Common myeloid progenitor, CD34-positive (primary cell): ENCODE data around the gene LIPC.

Experiments
- CTCF ChIA-PET: fragments of 350-600 bp; sonication (Branson Sonifier 250); formaldehyde crosslinking; loops from one replicate; lab custom pipeline; 2021; ENCODE audit warnings: antibody characterized with exemption; lab: Charles Lee
- POLR2A ChIA-PET: fragments of 350-600 bp; sonication (Branson Sonifier 250); formaldehyde crosslinking; loops from one replicate; lab custom pipeline; 2021; ENCODE audit warnings: antibody characterized with exemption; lab: Charles Lee
- DNase-seq, 3 donors: peaks; one replicate each; pipeline versions ENCODE4 v3.0.0 to v3.0.0-alpha.2; 2013
- H3K27ac ChIP-seq, 2 experiments: 1 replicate in 1 of 2; 2 replicates in 1 of 2; pipeline ENCODE4 v1.7.0; 2013; ENCODE audit warnings: inconsistent platforms in 2 of 2, low read length in 2 of 2, mild to moderate bottlenecking in 2 of 2, low read depth in 1 of 2, moderate library complexity in 1 of 2; ENCODE audit not compliant: severe bottlenecking in 2 of 2, insufficient read depth in 1 of 2, poor library complexity in 1 of 2
- H3K27me3 ChIP-seq, 5 experiments: replicated peaks in 2 of 5; 1 replicate in 3 of 5; 2 replicates in 2 of 5; pipeline versions ENCODE4 v1.6.1 to v1.7.0; 2013; ENCODE audit warnings: low read length in 4 of 5, mild to moderate bottlenecking in 2 of 5, moderate library complexity in 2 of 5, inconsistent platforms in 1 of 5; ENCODE audit not compliant: insufficient read depth in 5 of 5, control insufficient read depth in 4 of 5
- H3K36me3 ChIP-seq, 4 experiments: 1 replicate in 2 of 4; 2 replicates in 2 of 4; pipeline versions ENCODE4 v1.6.1 to v1.7.0; 2013; ENCODE audit warnings: low read length in 3 of 4, control low read depth in 1 of 4, mild to moderate bottlenecking in 1 of 4; ENCODE audit not compliant: control insufficient read depth in 4 of 4, insufficient read depth in 4 of 4
- H3K4me1 ChIP-seq, 4 experiments: 1 replicate in 3 of 4; 2 replicates in 1 of 4; pipeline versions ENCODE4 v1.6.1 to v1.7.1; 2013; ENCODE audit warnings: low read length in 3 of 4, mild to moderate bottlenecking in 3 of 4, control low read depth in 1 of 4, inconsistent platforms in 1 of 4, moderate library complexity in 1 of 4; ENCODE audit not compliant: control insufficient read depth in 4 of 4, insufficient read depth in 4 of 4; ENCODE audit errors: control extremely low read depth in 1 of 4
- H3K4me3 ChIP-seq, 7 experiments: 1 replicate in 4 of 7; 2 replicates in 3 of 7; pipeline versions ENCODE4 v1.5.1 to v1.7.0; 2013; ENCODE audit warnings: mild to moderate bottlenecking in 7 of 7, low read length in 6 of 7, moderate library complexity in 6 of 7, inconsistent platforms in 2 of 7, low read depth in 2 of 7, control low read depth in 1 of 7; ENCODE audit not compliant: insufficient read depth in 4 of 7, control insufficient read depth in 1 of 7; ENCODE audit errors: extremely low read depth in 1 of 7
- H3K9me3 ChIP-seq, 5 experiments: 1 replicate in 4 of 5; 2 replicates in 1 of 5; pipeline versions ENCODE4 v1.6.1 to v1.7.1; 2013; ENCODE audit warnings: low read length in 4 of 5, mild to moderate bottlenecking in 2 of 5, inconsistent platforms in 1 of 5, low read depth in 1 of 5, moderate library complexity in 1 of 5; ENCODE audit not compliant: control insufficient read depth in 4 of 5, insufficient read depth in 2 of 5; ENCODE audit errors: control extremely low read depth in 1 of 5
- WGBS: methylation state at CpG from one replicate; pipeline ENCODE4 v1.1.5; 2013; ENCODE audit not compliant: insufficient coverage; 5-methylcytosine and 5-hydroxymethylcytosine counted together

The LIPC gene

DNA sequence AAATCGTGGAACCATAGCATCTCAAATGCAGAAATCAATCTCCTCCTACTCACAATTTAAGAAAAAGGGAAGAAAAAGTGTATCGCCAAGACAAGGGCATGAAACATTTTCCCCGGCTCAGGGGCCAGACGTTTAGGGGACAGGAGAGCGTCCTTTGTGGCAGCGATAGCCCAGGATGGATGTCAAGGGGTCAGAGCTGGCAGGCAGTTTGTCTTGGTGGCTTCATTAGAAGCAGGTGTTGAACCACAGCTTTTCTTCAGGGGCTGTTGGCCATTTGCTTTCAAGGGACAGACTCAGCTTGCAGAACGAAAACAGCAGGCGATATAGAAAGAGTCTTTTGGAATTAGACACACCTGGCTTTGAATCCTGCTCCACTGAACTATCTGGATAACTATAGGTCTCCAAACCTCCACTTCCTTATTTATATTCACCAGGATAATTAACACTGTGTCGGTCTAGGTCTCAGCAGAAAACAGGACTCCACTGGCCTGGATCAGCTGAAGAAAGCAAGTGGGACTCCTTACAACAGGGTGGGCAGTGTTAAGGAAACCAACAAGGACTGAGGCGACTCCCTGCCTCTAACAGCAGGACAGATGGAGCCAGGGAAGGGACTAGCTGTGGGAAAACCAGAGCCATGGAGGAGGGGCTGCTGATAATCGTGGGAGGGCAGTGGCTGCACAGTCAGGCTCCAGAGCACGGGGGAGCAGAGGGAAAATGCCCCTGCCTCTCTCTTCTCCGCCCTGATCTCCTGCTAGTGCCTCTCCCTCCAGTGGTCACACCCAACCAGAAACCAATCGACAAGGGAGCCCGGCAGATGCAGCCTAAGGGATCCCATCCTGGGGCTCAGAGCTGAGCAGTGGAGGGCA lies 123.6 kb downstream of the LIPC start:
- Histone ChIP-seq H3K36me3 (no peaks in the 10 kb centered on the region), H3K27ac (no peak overlapping the region), H3K9me3 (no peaks in the 10 kb centered on the region), H3K4me1 (peaks cover 0 to 14% (median 10%) of the 10 kb centered on the region in 4 experiments), H3K27me3 (no peaks in the 10 kb centered on the region), H3K4me3 (no peak overlapping the region)
- ChIA-PET POLR2A (no interaction called here), CTCF (interaction anchor here (0.9 to 1.0 kb wide), 2 partner anchors 25 to 93 kb away, joined by 3 read pairs; no protein-coding TSS in a partner anchor)
- 95% methylated on average over 14 of the region's 15 CpGs for WGBS
- DNase-seq, result no peak

DNA sequence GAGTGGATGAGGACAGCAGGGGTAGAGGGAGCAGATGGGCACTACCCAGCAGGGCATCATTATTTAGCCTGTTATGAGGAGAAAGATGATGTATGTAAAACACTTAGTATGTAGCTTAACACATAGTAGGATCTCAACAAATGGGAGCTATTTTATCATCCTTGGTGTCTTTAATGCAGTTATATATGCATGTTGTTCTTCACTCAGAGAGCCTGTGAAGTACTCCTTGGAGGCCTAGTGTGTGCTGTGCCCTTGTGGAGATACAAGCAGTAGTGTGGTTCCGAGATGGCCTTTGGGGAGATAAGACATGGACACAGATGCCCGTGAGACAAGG lies 124.2 kb downstream of the LIPC start:
- CTCF ChIA-PET, result interaction anchor here (0.9 kb wide), 1 partner anchor 92 kb away, joined by 3 read pairs; no protein-coding TSS in a partner anchor
- Histone ChIP-seq H3K36me3 (no peaks in the 10 kb centered on the region), H3K4me3 (no peak overlapping the region), H3K27me3 (no peaks in the 10 kb centered on the region), H3K27ac (no peak overlapping the region), H3K9me3 (no peaks in the 10 kb centered on the region), H3K4me1 (peaks cover 0 to 14% (median 10%) of the 10 kb centered on the region in 4 experiments)
- peak in 1 of 3 donors; percentile 8 for DNase-seq
- POLR2A ChIA-PET, result no interaction called here
- WGBS, result 80% methylated on average over 1 of the region's 2 CpGs

DNA sequence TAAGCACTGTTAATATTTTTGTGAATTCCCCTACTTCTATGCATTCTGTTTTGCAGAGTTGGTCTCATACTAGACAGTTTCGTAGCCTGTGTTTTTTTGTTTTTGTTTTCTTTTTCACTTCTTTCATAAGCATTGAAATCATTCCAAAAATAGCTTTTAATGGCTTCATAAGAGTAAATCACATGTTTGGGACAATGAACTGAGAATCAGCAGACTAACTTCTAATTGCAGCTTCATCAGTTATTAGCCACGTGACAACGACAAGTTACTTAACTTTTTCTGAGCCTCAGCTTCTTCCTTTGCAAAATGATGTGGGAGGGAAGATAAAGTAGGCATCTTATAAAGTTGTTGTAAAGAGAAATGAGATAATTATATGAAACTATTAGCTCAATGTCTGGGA lies 124.8 kb downstream of the LIPC start:
- DNase-seq, result peak in 1 of 3 donors; percentile 3
- Histone ChIP-seq H3K27me3 (no peaks in the 10 kb centered on the region), H3K36me3 (no peaks in the 10 kb centered on the region), H3K27ac (no peak overlapping the region), H3K4me3 (no peak overlapping the region), H3K9me3 (no peaks in the 10 kb centered on the region), H3K4me1 (peaks cover 0 to 12% (median 5%) of the 10 kb centered on the region in 4 experiments)
- WGBS, result 33% methylated on average over 1 of the region's 3 CpGs
- CTCF ChIA-PET, result no interaction called here
- POLR2A ChIA-PET, result no interaction called here

DNA sequence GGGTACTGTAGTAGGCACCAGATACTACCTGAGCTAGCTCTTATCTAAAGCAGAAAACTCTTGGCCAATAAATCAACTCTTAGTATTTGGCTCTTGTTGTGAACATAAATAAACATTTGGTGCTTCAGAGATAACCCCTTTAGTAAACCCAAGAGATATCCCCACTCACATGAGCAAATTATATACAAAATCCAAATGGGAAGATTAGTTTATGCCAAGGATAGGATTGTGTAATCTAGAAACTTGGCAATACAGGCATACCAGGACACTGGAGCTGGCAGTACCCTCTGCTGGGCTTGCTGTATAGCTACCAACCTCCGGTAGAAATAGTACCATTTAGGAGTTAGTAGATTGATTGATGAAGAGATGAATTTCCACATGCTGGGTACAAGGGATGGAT lies 127.0 kb downstream of the LIPC start:
- ChIA-PET POLR2A (no interaction called here), CTCF (interaction anchor here (0.6 kb wide), 1 partner anchor 618 kb away, joined by 3 read pairs; no protein-coding TSS in a partner anchor)
- DNase-seq, result no peak
- no peaks in the 10 kb centered on the region for H3K36me3 ChIP-seq
- no peak overlapping the region for H3K27ac ChIP-seq
- H3K27me3 ChIP-seq, result peaks cover 0 to 2% (median 0%) of the 10 kb centered on the region in 5 experiments
- H3K4me3 ChIP-seq, result no peak overlapping the region
- peaks cover 0 to 5% (median 0%) of the 10 kb centered on the region in 4 experiments for H3K4me1 ChIP-seq
- H3K9me3 ChIP-seq, result no peaks in the 10 kb centered on the region
- WGBS, result 100% methylated on average over 1 of the region's 1 CpG

DNA sequence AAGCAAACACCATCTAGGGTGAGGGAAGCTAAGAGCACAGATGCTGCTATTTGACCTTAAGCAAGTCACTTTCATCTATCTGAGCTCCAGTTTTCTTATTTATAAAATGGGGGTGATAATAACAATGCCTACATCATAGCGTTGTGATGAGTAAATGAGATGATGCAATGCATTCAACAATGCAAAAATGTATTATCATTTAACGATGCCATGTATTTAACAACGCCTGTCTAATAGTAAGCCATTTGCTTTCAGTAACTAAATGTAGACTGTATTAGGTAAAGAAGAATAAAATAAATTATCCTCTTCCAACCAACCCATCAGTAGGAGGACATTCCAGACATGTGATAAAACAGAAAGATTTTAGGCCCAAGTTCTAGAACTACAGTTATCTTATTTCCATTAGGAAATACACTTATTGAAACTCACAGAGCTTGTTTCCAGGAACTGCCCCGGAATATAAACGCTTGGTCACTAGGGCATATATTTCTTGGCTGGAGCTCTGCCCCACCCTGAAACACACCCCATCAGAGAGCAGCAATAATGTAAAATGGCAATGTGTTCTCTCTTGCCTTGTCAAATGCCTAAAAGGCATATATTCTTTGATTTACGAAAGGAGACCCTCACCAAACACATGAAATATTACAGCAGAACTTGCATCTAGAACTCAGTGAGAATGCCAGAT lies 128.3 kb downstream of the LIPC start:
- no peak for DNase-seq
- Histone ChIP-seq H3K36me3 (no peaks in the 10 kb centered on the region), H3K4me1 (peaks cover 0 to 5% (median 0%) of the 10 kb centered on the region in 4 experiments), H3K4me3 (no peak overlapping the region), H3K27ac (no peak overlapping the region), H3K9me3 (no peaks in the 10 kb centered on the region), H3K27me3 (peaks cover 0 to 2% (median 0%) of the 10 kb centered on the region in 5 experiments)
- CTCF ChIA-PET, result interaction anchor here (1.3 to 1.4 kb wide), 2 partner anchors 17 to 35 kb away, joined by 3 read pairs; no protein-coding TSS in a partner anchor
- 67% methylated on average over 3 of the region's 6 CpGs for WGBS
- POLR2A ChIA-PET, result no interaction called here

DNA sequence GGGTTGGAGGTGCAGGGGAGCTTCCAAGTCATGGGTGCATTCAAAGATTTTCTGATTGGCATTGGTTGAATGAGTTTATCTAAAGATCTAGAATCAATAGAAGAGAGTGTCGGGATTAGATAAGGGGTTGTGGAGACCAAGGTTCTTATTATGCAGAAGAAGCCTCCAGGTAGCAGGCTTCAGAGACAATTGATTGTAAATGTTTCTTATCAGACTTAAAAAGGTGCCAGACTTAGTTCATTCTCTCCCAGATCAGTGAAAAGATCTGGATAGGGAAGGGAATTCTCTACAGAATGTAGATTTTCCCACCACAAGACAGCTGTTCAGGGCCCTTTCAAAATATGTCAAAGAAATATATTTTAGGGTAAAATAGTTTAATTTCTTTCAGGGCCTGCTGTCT lies 129.5 kb downstream of the LIPC start:
- Histone ChIP-seq H3K27me3 (peaks cover 0 to 2% (median 0%) of the 10 kb centered on the region in 5 experiments), H3K27ac (no peak overlapping the region), H3K9me3 (no peaks in the 10 kb centered on the region), H3K36me3 (no peaks in the 10 kb centered on the region), H3K4me1 (no peaks in the 10 kb centered on the region), H3K4me3 (no peak overlapping the region)
- 0% methylated on average over 1 of the region's 1 CpG for WGBS
- POLR2A ChIA-PET, result no interaction called here
- no peak for DNase-seq
- CTCF ChIA-PET, result no interaction called here

DNA sequence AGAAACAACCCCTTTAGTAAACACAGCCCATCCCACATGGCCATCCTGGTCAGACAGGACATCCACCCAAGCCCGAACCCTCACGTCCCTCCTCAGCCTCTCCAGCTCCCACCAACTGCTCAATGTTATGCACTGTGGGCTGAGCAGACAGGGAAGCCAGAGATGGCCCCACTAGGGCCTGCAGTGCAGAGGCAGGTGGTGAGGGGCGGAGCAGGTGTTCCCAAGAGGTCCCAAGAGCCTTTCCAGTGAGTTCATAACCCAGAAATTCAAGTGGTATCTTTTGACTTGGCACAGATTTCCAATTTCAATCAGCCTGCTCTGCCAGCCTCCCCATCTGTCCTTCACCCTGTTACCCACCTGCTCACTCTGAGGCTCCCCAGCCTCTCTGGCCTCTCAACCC lies 130.3 kb downstream of the LIPC start:
- Histone ChIP-seq H3K9me3 (no peaks in the 10 kb centered on the region), H3K4me3 (no peak overlapping the region), H3K27ac (no peak overlapping the region), H3K27me3 (peaks cover 0 to 2% (median 0%) of the 10 kb centered on the region in 5 experiments), H3K36me3 (no peaks in the 10 kb centered on the region), H3K4me1 (no peaks in the 10 kb centered on the region)
- POLR2A ChIA-PET, result no interaction called here
- DNase-seq, result no peak
- 67% methylated on average over 3 of the region's 3 CpGs for WGBS
- CTCF ChIA-PET, result no interaction called here
